HG02588 (cell line): ENCODE data around the gene NOP16.
"Not testable (repeated sequence)": the region's sequence is repeated elsewhere in the genome, so short reads cannot be mapped to it uniquely, and the experiment has no call there.

Experiments
- ATAC-seq: cut with Tn5 transposase; IDR thresholded peaks from one replicate; pipeline ENCODE4 v1.9.1; 2021; ENCODE audit warnings: mild to moderate bottlenecking, moderate library complexity; ENCODE audit not compliant: unreplicated experiment

The NOP16 gene

DNA sequence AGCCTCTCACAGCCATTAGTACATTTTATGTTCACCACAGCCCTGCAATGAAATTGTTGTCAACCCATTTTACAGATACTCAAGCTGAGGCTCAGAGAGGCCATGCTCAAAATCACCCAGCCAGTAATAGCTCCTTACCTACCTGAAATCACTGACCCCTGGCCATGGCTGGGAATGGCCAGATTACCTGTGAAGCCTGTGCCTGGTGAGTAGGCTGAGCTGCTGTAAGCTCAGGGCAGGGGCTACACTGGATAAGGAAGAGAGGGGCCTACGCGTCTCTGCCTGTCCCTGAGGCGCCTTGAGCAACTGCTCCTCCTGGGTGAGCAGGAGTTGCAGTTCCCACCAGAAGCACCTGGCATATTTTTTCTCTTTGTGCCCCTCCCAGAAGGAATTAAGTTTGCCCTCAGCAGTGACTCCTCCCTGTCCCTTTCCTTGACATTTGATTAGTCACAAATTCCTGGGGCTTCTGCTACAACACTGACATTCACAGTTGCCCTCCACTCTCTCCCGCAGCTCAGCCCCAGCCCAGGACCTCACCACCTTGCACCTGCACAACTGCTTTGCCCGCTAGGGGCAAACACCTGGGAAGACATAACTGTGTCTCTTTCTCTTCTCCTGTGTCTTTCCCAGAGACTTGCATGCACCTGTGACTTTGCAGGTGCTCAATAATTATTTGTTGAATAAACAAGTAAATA, 22.2 kb upstream of the NOP16 start:
- ATAC-seq, result no peak

DNA sequence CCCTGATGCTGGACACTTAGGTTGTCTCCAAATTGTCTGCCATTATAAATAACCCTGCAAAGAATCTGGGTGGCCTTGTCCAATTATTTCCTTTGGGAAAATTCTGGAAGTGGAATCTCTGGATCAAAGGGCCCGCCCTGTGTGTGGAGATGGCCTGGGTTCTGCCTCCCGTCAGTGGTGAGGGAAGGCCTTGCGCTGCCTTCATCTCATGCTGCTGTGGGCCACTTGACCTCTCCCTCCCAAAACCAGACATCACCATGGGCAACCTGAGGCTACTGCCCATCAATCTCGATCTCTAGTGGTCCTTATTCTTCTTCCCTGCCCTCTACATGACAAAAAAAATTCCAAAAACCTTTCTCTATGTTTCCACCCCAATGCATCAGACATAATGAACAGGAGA, 21.4 kb upstream of the NOP16 start:
- ATAC-seq, result no peak

DNA sequence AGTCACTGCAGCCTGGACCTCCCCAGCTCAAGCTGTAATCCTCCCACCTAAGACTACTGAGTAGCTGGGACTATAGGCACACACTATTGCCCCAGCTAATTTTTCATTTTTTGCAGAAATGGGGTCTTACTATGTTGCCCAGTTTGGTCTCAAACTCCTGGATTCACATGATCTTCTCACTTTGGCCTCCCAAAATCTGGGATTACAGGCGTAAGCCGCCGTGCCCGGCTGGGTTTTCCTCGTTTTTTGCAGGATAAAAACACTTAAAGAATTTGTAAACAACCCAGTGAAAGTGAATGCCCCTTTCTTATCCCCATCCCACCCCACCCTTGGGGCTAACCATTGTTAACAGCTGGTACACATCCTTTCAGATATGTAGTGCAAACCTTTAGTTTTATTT, 20.2 kb upstream of the NOP16 start:
- ATAC-seq, result no peak

DNA sequence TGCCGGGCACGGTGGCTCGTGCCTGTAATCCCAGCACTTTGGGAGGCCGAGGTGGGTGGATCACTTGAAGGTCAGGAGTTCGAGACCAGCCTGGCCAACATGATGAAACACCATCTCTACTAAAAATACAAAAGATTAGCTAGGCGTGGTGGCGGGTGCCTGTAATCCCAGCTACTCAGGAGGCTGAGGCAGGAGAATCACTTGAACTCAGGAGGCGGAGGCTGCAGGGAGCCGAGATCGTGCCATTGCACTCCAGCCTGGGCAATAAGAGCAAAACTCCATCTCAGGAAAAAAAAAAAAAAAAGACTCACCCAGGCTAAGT, 19.8 kb upstream of the NOP16 start:
- ATAC-seq, result not testable (repeated sequence)

DNA sequence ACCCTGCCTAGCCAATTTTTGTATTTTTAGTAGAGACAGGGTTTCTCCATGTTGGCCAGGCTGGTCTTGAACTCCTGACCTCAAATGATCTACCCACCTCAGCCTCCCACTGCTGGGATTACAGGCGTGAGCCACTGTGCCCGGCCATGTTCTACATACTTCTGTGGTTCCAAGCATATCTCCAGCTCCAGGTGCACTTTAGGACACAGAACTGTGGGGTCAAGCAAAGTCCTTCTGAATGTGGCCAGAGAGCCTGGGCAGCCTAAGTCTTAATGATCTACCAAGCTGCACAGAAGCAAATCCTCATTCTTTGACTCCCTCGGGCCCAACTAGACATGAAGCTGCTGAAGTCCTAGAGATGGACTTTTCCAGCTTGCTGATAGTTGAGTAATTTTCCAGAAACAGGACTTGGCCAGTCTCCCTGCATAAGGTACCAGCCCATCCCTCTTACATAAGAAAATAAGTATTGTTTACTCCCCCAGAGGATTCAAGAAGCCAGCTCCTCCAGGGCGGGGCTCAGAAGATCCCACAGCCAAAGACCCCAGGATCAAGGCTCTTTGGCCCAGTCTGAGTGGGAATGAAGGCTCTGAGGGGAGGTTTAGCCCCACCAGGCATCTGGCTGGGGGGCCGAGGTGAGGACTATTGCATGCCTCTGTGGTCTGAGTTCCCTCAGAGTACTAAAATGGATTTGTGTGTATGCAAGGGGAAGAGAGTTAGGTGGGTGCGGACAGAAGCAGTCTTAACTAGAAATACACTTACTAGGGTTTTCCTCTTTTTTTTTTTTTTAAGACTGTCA, 19.3 kb upstream of the NOP16 start:
- ATAC-seq, result no peak

DNA sequence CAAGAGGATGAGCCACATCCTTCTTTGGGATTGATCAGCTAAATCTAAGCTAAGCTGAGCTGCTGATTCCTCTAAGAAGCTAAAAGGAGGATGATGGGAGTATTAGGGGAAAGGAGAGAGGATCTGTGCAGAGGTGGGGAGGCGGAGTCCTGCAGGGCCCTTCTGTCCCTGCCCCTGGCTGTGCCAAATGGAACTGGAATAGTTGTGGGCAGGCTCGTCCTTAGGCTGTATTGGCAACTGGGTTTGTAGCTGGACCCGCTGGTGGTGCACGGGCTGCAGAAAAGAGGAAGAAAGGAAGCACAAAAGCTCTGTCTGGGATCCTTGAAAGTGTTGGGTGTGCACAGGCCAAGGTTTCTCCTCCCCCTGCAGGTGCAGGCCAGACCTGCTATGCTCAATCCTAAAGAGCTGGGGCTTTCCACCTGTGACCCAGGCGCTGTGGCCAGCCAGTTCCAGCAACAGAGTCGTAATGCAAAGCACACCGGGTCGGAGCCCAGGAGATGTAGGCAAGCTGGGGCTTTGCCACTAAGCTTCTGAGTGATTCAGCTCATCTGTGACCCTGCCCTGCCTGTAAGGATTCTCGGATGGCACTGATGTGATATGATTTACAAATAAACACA, 18.1 kb upstream of the NOP16 start:
- no peak for ATAC-seq

DNA sequence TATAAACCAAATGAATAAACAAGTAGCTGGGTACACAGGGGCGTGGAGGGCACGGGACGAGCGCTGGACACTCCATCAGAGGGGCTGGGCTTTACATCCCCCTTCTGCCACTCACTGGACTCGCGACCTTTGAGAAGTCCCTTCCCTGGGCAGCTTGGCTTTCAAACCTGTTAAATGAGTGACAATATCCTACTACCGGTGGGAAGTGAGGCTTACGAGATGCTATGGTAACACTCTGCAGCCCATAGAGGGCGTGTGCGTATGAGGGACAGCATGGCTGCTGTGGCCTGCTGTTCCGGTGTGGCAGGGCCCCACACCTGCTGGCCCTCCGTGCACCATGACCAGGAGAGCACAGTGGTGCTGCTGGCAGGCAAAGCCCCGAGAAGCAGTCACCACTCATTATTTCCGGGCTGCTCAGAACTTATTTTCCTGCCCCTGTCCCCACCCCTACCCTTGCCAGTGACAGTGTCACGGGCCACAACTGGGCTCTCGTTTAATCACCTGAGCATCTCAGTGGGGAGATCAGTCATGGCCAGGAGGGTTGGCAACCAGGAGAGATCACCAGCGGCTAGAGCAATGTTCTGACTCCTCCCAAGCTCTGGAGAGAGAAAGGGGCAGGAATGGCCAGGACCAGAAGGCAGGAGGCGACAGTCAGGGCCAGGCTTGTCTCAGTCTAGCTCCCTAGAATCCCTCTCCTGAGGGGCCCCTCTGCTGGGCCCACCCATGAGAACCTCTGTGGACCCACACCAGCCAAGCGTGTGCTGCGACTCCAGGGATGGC, 17.4 kb upstream of the NOP16 start:
- ATAC-seq, result no peak

DNA sequence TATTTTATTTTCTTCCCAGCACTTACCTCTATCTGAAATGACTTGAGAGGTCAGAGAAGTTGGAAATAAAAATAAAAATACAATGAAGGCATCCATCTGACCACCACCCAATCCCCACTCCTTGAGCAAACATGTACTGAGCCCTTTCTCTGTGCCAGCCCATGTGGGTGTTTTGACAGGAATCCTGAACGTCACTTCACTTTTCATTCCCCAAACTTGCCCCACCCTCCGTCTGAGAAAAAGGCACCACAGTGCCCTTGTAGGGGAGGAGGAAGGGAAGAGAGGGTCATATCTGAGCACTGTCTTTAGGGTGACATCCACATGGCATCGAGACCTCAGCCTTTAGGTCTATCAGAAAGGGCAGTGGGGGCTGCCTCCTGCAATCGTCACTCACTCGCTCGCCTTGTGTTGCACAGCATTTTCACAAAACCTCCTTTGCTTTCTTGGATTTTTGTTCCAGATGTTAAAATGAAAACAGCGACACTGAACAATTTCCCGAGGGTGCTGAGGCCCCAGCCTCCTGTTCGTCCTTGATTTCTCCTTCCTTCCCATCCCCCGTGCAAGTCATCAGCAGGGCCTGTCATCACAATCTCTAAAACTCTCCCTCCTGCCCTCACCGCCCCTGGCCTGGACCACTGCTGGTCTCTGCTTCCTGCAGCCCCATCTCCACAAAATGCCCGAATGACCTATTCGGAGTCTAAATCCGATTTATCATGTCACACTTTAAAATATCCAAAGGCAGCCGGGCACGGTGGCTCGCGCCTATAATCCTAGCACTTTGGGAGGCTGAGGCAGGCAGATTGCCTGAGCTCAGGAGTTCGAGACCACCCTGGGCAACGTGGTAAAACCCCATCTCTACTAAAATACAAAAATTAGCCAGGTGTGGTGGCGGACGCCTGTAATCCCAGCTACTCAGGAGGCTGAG, 13.1 kb upstream of the NOP16 start:
- no peak for ATAC-seq

DNA sequence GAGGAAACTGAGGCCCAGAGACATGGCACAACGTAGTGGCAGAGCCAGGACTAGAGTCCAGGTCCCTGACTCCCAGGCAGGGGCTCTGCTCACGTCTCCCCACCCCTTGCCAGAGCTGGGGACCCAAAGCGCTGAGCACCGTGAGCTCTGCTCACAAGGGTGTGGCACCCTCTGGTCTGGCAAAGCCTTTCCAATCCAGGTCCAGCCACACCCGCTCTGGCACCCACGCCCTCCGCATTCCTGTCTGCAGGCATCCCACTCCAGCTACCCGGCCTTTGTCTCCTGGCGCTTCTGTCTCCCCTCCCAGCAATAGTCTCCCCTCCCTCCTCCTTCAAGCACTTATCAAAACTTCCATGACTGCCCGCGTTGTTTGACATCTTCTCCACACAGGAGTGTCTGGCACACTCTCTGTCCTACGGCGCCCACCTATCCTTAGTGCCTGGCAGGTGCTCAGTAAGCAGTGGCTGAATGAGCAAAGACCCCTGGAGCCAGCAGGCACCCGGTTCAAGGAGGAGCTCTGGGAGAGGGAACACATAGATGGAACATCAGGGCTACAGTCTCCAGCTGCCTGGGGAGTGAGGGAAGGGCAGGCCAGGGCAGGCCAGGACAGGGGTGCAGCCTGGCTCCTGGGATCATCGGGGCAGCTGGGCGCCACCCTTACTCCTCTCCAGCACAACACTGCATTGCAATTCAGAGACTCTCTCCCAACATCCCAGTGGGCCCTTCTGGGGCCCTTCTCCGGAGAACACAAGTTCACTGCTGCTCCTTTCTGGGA, 12.2 kb upstream of the NOP16 start:
- no peak for ATAC-seq

DNA sequence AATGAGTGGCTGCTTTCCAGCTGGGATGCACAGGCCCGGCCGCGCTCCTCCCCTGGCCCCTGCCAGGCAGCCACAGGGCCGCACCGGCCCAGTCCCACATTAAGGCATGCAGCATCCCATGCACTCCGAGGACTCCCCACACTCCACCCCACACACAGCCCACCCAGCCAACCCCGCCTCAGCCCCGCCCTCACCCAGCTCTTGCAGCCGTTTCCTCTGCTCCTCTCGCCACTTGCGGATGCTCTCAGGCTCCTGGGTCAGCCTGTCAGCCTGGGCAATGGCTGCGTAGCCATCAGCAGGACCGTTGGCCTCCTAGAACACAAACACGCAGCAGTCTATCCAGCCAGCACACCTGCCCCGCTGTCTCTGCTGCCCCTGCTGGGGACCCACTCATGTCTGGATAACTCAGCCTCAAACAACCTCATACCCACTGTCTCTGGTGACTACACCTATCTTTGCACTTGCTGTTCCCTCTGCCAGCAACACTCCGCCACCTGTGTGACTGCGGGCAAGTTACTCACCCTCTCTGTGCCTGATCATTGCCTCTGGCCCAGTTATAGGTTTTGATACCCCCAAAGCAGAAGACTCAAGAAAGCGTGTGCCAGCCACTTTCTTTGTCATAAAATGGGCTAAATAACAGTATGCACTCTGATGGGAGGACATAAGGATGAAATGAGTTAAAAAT, 9.5 kb upstream of the NOP16 start:
- no peak for ATAC-seq

DNA sequence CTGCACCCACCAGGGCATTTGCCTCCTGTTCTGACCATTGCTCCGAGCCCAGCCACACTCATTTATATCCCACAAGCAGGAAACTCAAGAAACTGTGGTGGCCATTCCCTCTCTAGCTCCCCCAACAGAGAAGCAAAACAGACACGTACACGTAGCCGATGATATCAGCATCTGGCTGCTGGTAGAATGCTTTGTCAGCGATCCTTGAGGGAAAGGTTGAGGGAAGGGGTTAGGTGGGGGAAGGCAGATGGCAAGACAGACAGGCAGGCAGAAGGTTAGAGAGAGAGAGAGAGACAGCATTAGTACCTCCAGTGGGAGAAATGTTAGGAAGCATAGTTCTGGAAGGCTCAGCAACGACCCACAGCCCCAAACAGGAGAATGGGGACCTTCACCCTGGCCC, 7.9 kb upstream of the NOP16 start:
- ATAC-seq, result no peak

DNA sequence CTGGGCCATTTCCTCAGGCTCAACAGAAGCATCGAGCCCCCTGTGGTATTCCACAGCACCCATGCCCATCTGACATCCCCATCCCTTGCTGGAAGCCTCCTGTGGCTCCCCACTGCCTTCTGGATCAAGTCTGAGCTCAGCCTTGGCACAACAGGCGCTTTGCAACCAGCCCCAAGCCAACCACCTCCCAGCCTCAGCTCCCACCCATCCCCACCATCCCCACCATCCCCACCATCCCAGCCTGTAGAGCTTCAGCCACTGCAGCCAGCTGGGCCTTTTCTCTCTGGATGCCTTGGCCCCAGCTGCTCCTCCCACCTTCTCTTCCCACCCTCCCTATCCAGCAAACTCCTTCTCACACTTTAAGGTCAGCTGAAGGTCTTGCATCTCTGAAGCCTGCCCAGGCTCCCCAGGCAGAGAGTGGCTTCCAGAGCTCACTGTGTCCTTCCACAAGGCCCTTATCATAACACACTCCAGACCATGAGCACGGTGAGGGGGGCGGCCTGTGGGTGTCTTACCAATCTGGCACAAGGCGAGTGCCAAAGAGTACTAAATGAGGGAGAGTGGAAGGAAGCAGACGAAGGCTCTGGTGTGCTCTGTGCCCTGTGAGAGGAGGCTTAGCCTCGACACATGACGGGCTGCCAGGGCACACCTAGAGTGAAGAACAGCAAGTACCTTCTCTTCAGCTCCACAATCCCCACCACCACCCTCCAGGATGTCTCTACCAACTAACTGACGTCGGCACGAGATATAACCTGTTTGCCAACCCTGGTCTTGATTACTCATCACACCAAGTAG, 6.7 kb upstream of the NOP16 start:
- ATAC-seq, result no peak

DNA sequence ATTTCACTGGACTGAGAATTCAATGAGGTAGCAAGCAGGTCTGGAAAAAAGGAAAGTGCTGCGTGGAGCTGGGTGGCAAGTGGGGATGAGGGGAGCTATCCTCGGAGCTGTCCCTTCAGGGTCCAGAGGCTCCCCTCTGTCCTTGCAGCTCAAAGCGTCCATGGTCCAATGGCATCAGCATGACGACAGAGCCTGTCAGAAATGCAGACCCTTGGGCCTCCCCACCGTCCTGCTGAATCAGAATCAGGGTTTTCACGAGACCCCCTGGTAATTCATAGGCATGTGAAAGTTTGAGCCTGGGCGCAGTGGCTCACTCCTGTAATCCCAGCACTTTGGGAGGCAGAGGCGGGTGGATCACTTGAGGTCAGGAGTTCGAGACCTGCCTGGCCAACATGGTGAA, 5.7 kb upstream of the NOP16 start:
- no peak for ATAC-seq

DNA sequence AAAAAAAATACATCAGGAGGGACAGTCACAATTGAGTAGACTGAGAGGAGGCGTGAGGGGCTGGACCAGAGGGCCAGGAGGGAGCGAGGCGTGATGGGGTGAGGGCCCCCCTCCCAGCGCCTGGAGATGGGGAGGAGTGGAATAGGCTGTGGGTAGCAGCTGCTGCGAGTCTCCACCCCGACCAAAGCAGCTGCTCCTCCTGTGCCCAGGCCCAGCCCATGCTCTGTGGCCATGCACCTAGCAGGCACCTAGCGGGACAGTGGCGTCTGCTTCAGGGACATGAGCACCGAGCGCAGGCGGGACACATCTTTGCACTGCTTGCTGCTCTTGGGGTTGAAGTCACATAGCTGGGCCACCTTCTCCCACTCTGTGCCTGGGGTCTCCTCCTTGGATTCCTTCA, 4.1 kb upstream of the NOP16 start:
- no peak for ATAC-seq

DNA sequence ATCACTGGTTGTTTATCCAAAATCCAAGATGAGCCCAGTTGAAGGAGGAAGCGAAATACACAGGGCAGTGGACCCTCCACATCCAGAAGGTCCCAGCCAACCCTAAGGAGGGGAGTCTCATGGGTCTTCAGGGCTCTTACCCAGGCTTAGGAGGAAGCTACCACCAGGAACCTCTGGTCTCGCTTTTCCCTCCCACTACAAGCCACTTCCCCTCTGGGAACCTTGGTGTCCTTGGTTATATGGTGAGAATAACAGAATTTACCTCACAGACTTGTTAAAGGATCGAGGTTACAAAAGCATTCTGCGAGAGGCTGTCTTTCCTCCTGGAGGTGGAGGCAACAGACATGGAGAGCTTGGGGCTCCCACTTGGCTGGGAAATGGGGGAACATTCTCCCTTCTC, 3.6 kb upstream of the NOP16 start:
- ATAC-seq, result no peak

DNA sequence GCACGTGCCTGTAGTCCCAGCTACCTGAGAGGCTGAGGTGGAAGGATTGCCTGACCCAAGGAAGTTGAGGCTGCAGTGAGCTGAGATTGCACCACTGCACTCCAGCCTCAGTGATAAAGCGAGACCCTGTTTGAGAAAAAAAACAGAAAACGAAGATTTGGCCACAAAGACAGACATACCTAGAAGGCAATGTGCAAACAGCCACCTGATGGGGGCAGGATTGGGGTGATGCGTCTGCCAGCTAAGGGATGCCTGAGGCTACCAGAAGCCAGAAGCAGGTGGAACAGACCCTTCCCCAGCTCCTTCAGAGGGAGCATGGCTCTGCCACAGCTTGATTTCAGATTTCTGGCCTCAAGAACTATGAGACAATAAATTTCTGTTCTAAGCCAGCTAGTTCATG, 3.1 kb upstream of the NOP16 start:
- ATAC-seq, result no peak

DNA sequence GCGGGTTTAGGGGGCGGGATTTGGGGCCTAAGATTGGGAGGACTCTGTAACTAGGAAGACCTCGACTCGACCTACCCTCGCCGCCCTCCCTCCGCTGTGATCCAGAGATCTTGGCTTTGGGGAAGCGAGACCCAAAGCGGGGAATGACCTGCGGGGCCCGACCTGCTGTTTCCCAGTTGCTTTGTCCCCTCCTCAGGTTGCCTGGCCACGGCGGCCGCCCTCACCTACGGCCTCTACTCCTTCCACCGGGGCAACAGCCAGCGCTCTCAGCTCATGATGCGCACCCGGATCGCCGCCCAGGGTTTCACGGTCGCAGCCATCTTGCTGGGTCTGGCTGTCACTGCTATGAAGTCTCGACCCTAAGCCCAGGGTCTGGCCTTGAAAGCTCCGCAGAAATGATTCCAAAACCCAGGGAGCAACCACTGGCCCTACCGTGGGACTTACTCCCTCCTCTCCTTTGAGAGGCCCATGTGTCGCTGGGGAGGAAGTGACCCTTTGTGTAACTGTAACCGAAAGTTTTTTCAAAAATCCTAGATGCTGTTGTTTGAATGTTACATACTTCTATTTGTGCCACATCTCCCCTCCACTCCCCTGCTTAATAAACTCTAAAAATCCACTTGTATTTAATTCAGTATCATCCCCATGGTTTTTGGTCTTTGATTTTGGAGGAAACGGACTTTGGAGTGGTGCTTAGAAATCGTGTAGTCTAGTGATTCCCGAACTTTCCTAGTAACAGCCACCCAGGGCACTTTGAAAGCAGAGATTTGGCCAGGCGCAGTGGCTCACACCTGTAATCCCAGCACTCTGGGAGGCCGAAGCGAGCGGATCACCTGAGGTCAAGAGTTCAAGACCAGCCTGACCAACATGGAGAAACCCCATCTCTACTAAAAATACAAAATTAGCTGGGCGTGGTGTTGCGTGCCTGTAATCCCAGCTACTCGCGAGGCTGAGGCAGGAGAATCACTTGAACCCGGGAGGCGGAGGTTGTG, 1.0 kb upstream of the NOP16 start:
- ATAC-seq, result peak; percentile 25
